ENCODE results near the gene ERBB2. TPM values are rescaled to one million over a fixed set of nuclear protein-coding genes. Genes with fewer than 3 reads are reported as not detected.

The ERBB2 gene
- total and polyA plus RNA-seq, 2 of the 13 experiments (the other 11 are each of a cell fraction or from before 2014, with no cell fraction given), result 57.7 to 64.1 TPM

GRCh38 chr17:39653662-39654331, 46.1 kb upstream of the ERBB2 start (continued):
- TF ChIP-seq, protein P1, sequence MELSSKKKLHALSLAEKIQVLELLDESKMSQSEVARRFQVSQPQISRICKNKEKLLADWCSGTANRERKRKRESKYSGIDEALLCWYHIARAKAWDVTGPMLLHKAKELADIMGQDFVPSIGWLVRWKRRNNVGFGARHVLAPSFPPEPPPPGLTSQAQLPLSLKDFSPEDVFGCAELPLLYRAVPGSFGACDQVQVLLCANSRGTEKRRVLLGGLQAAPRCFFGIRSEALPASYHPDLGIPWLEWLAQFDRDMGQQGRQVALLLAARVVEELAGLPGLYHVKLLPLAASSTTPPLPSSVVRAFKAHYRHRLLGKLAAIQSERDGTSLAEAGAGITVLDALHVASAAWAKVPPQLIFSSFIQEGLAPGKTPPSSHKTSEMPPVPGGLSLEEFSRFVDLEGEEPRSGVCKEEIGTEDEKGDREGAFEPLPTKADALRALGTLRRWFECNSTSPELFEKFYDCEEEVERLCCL (CRISPR knock-in tag; IDR thresholded peaks at IDR 0.05; ENCODE audit: borderline replicate concordance), result no peak
- TF ChIP-seq ZNF12 (CRISPR knock-in tag; IDR thresholded peaks at IDR 0.05), result 0 out of 2 replicates have a peak, but pooled peaks have one; percentile 40
- TF ChIP-seq, protein P2, sequence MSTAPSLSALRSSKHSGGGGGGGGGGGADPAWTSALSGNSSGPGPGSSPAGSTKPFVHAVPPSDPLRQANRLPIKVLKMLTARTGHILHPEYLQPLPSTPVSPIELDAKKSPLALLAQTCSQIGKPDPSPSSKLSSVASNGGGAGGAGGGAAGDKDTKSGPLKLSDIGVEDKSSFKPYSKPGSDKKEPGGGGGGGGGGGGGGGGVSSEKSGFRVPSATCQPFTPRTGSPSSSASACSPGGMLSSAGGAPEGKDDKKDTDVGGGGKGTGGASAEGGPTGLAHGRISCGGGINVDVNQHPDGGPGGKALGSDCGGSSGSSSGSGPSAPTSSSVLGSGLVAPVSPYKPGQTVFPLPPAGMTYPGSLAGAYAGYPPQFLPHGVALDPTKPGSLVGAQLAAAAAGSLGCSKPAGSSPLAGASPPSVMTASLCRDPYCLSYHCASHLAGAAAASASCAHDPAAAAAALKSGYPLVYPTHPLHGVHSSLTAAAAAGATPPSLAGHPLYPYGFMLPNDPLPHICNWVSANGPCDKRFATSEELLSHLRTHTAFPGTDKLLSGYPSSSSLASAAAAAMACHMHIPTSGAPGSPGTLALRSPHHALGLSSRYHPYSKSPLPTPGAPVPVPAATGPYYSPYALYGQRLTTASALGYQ (CRISPR knock-in tag; IDR thresholded peaks at IDR 0.05), result no peak
- TF ChIP-seq ZNF800 (CRISPR knock-in tag; IDR thresholded peaks at IDR 0.05), result no peak
- TF ChIP-seq REXO4 (CRISPR knock-in tag; IDR thresholded peaks at IDR 0.05; ENCODE audit: borderline replicate concordance), result no peak
- TF ChIP-seq, protein P3, sequence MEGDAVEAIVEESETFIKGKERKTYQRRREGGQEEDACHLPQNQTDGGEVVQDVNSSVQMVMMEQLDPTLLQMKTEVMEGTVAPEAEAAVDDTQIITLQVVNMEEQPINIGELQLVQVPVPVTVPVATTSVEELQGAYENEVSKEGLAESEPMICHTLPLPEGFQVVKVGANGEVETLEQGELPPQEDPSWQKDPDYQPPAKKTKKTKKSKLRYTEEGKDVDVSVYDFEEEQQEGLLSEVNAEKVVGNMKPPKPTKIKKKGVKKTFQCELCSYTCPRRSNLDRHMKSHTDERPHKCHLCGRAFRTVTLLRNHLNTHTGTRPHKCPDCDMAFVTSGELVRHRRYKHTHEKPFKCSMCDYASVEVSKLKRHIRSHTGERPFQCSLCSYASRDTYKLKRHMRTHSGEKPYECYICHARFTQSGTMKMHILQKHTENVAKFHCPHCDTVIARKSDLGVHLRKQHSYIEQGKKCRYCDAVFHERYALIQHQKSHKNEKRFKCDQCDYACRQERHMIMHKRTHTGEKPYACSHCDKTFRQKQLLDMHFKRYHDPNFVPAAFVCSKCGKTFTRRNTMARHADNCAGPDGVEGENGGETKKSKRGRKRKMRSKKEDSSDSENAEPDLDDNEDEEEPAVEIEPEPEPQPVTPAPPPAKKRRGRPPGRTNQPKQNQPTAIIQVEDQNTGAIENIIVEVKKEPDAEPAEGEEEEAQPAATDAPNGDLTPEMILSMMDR (CRISPR knock-in tag; IDR thresholded peaks at IDR 0.05), result peak; percentile 93
- no peak for TF ChIP-seq SRF (IDR thresholded peaks at IDR 0.05; ENCODE audit: low read depth, low read length)
- TF ChIP-seq ATAD3A (CRISPR knock-in tag; IDR thresholded peaks at IDR 0.05), result no peak
- TF ChIP-seq, protein P4, sequence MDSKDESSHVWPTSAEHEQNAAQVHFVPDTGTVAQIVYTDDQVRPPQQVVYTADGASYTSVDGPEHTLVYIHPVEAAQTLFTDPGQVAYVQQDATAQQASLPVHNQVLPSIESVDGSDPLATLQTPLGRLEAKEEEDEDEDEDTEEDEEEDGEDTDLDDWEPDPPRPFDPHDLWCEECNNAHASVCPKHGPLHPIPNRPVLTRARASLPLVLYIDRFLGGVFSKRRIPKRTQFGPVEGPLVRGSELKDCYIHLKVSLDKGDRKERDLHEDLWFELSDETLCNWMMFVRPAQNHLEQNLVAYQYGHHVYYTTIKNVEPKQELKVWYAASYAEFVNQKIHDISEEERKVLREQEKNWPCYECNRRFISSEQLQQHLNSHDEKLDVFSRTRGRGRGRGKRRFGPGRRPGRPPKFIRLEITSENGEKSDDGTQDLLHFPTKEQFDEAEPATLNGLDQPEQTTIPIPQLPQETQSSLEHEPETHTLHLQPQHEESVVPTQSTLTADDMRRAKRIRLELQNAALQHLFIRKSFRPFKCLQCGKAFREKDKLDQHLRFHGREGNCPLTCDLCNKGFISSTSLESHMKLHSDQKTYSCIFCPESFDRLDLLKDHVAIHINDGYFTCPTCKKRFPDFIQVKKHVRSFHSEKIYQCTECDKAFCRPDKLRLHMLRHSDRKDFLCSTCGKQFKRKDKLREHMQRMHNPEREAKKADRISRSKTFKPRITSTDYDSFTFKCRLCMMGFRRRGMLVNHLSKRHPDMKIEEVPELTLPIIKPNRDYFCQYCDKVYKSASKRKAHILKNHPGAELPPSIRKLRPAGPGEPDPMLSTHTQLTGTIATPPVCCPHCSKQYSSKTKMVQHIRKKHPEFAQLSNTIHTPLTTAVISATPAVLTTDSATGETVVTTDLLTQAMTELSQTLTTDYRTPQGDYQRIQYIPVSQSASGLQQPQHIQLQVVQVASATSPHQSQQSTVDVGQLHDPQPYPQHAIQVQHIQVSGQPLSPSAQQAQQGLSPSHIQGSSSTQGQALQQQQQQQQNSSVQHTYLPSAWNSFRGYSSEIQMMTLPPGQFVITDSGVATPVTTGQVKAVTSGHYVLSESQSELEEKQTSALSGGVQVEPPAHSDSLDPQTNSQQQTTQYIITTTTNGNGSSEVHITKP (CRISPR knock-in tag; IDR thresholded peaks at IDR 0.05; ENCODE audit: low read depth), result no peak
- no peak for TF ChIP-seq MTERF4 (CRISPR knock-in tag; IDR thresholded peaks at IDR 0.05)
- TF ChIP-seq ZNF451 (CRISPR knock-in tag; IDR thresholded peaks at IDR 0.05), result no peak
- TF ChIP-seq KDM3A (CRISPR knock-in tag; IDR thresholded peaks at IDR 0.05; ENCODE audit: low read depth), result no peak
- TF ChIP-seq ZNF292 (CRISPR knock-in tag; IDR thresholded peaks at IDR 0.05; ENCODE audit: borderline replicate concordance, low read depth), result no peak
- TF ChIP-seq SP1 (IDR thresholded peaks at IDR 0.05), result no peak
- peak; percentile 17; the same call in 1 of the 2 replicates for TF ChIP-seq SP1 (CRISPR knock-in tag; IDR thresholded peaks at IDR 0.05)
- peak; percentile 67; the same call in 1 of the 2 replicates for TF ChIP-seq ZSCAN9 (CRISPR knock-in tag; IDR thresholded peaks at IDR 0.05; ENCODE audit: borderline replicate concordance)
- no peak; the same call in 1 of the 2 replicates for TF ChIP-seq DMAP1 (CRISPR knock-in tag; IDR thresholded peaks at IDR 0.05)
